ENCODE results near the gene ZNF367.

DNA sequence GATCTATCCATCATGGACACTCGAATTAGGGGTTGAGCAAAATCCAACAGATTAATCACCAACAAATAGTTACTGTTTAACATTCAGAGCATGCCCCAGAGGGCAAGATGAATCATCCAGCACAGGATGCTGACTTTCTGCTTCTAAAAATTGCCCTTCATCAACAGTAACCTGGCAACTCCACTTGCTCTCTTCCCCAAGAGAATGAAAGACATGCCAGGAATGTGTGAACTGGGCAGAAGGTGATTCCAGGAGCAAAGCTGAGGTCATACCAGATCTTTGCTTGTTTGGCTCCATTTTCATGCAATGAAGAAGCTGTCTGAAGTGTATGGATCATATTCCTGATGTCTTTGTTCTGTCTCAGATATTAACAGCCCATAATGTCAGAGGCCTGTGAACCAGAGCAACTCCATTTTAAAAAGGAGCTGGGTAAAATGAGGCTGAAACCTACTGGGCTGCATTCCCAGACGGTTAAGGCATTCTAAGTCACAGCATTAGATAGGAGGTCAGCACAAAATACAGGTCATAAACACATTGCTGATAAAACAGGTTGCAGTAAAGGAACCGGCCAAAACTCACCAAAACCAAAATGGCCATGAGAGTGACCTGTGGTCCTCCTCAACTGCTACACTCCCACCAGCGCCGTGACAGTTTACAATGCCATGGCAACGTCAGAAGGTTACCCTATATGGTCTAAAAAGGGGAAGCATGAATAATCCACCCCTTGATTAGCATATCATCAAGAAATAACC, 2.5 kb upstream of the ZNF367 start:
- no peak for TF ChIP-seq GATA3 (IDR thresholded peaks at IDR 0.05; ENCODE audit: low read depth, low read length)
- TF ChIP-seq GATA2 (IDR thresholded peaks at IDR 0.05; ENCODE audit: low read depth, low read length), result no peak
